A549 treated with dexamethasone at 1 μM for 4 hours (cell line): ENCODE measurements around the gene LLGL1. TPM values are rescaled to one million over a fixed set of nuclear protein-coding genes. Genes with fewer than 3 reads are reported as not detected.

Experiments used
- total RNA-seq: library from RNA; stranded (reverse); fragments of 200-300 nt; extraction: Qiagen RNA extraction; gene quantifications from 5 replicates; pipeline ENCODE4 v1.2.3, GENCODE V29; 2022

Gene LLGL1
- 10.2 to 17.3 TPM (median 16.0 TPM) in 5 replicates for total RNA-seq

GRCh38 chr17:18225121-18225641, at the start of gene LLGL1:
Gene LLGL1, plus strand, starts transcription at chr17:18225635. Its CDS starts 48 bp downstream, at chr17:18225683.

DNA sequence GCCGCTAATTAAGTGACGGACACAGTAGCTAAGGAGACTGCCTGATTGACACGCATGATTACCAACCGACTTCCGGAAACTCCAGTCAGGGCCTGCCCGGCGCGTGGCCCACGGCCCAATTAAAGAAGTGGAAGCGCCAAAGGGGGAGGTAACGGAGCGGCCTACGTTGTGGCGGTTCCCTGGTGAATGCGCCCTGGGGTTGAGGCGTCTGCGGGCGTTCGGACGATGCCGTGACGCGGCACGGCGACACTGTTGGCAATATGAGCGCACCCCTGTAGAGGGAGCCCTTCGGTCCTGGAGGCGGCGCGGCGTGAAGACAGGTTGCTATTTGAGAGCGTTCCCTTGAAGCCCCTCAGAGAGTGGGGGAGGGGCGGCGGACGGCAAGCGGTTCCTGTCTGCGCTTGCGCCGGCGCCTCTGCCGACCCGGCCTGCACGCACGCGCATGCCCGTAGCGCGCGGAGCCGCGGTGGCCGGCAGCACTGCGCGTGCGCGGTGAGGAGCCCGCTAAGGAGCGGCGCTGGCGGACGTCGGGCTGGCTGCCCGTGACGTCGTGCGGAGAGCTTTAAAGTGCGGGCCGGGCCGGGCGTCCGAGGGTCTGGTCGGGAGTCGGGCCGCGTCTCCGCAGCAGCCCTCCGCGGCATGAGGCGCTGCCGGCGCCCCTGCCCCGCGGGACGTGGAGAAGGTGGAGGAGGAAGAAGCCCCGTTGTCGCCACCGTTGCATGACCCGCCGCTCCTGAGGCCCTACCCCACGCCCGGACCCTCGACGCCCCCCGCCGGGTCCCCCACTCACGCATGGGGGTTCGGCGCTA, 41.9 kb upstream of the LLGL1 start, which contains the start of gene ALKBH5:
TSS of gene ALKBH5 (plus strand) at position 495 of the 809 bp plus-strand sequence. CDS start 416 bp downstream, outside the sequence.

DNA sequence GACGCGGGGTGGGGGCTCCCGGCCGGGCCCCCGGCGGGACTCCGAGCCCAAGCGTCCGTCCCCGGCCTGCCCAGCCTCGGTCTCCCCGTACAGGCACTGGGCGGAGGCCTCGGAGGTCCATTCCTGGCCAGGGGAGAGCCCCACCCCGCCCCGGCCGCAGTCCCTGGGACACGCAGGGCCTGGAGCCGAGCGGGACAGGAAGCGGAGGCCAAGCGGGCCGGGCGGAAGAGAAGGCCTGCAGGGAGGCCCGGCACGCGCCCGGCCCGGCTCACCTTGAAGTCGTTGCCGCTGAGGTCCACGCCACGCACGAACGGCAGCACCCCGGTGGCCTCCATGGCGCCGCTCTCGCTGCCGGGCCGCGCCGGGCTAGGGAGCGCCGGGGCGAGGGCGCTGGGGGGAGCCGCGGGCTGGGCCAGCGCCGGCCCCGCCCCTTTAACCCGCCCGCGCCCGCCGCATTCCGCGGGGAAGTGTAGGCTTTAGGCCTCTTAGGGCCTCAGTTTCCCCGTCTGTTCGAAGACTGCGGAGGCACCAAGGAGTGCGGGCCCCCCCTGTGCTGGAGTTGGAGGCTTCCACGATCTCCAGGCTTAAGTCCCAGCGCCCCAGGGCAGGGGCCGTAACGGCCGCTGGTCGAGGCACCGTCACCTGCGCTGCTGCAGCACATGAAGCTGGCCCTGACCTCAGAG, 33.1 kb downstream of the LLGL1 start, which contains the start of gene FLII:
TSS of gene FLII (minus strand) at position 383 of the 683 bp plus-strand sequence. CDS start at position 335, 48 bp downstream.

GRCh38 chr17:18260332-18261145, 35.1 kb downstream of the LLGL1 start, which contains the start of gene MIEF2:
Gene MIEF2, plus strand, starts transcription at chr17:18260662. Its CDS starts 2,059 bp downstream, at chr17:18262721.

Other genes starting within 250 kb of the LLGL1 start
- 17.3 to 29.8 TPM (median 28.7 TPM) in 5 replicates for gene ATPAF2, start 186.5 kb upstream of the LLGL1 start, total RNA-seq
- gene GID4, start 186.2 kb upstream of the LLGL1 start, total RNA-seq: 8.9 to 11.8 TPM (median 10.9 TPM) in 5 replicates
- 43.4 to 49.2 TPM (median 47.4 TPM) in 5 replicates for gene DRG2, start 137.7 kb upstream of the LLGL1 start, total RNA-seq
- gene MYO15A, start 116.9 kb upstream of the LLGL1 start, total RNA-seq: 0.26 to 0.82 TPM (median 0.53 TPM) in 5 replicates
- gene ALKBH5, start 41.8 kb upstream of the LLGL1 start, total RNA-seq: 52.4 to 73.5 TPM (median 68.4 TPM) in 5 replicates
- 223 to 289 TPM (median 266 TPM) in 5 replicates for gene FLII, start 33.1 kb downstream of the LLGL1 start, total RNA-seq
- 4.7 to 9.4 TPM (median 9.0 TPM) in 5 replicates for gene MIEF2, start 35.0 kb downstream of the LLGL1 start, total RNA-seq
- gene TOP3A, start 89.4 kb downstream of the LLGL1 start, total RNA-seq: 26.3 to 38.0 TPM (median 36.8 TPM) in 5 replicates
- 12.7 to 18.4 TPM (median 16.7 TPM) in 5 replicates for gene SMCR8, start 89.7 kb downstream of the LLGL1 start, total RNA-seq
- gene SHMT1, start 137.9 kb downstream of the LLGL1 start, total RNA-seq: 41.0 to 49.8 TPM (median 48.3 TPM) in 5 replicates
- gene EVPLL, start 152.1 kb downstream of the LLGL1 start, total RNA-seq: not detected in 5 replicates